Natural killer cell (primary cell): Measurements from ENCODE around the gene DIAPH2. TPM values are rescaled to one million over a fixed set of nuclear protein-coding genes. Genes with fewer than 3 reads are reported as not detected.
"Not testable (repeated sequence)": the region's sequence is repeated elsewhere in the genome, so short reads cannot be mapped to it uniquely, and the experiment has no call there.

Source experiments
- ATAC-seq, 3 donors: fragments of 150-1000 bp in 2 of 3; fragments of 200-7000 bp in 1 of 3; cut with Tn5 transposase; 1 replicate in 1 of 3; 2 replicates in 2 of 3; pipeline ENCODE4 v1.10.0; 2021; ENCODE audit warnings: mild to moderate bottlenecking in 2 of 3, moderate library complexity in 2 of 3
- DNase-seq, 2 donors: peaks; one replicate each; pipeline versions ENCODE4 v3.0.0 to v3.0.0-alpha.2; 2013 to 2021; ENCODE audit warnings: mixed read lengths in 1 of 2
- H3K27ac ChIP-seq: one replicate; pipeline ENCODE4 v1.5.1; 2013; ENCODE audit warnings: mild to moderate bottlenecking, low read length
- H3K27me3 ChIP-seq: one replicate; pipeline ENCODE4 v1.6.1; 2013; ENCODE audit warnings: low read length; ENCODE audit not compliant: control insufficient read depth, insufficient read depth
- H3K36me3 ChIP-seq: one replicate; pipeline ENCODE4 v1.6.1; 2013; ENCODE audit warnings: low read length; ENCODE audit not compliant: control insufficient read depth, insufficient read depth
- H3K4me1 ChIP-seq: one replicate; pipeline ENCODE4 v1.6.1; 2013; ENCODE audit warnings: low read length; ENCODE audit not compliant: control insufficient read depth, insufficient read depth
- H3K4me3 ChIP-seq: one replicate; pipeline ENCODE4 v1.5.1; 2013; ENCODE audit warnings: low read length
- H3K9me3 ChIP-seq: one replicate; pipeline ENCODE4 v1.6.1; 2013; ENCODE audit warnings: low read length; ENCODE audit not compliant: control insufficient read depth, insufficient read depth
- H3K27ac Mint-ChIP-seq, 2 donors: one replicate each; pipeline ENCODE4 v1.8.0; 2022; ENCODE audit warnings: mild to moderate bottlenecking in 2 of 2, mixed read lengths in 2 of 2, moderate library complexity in 1 of 2
- H3K27me3 Mint-ChIP-seq, 2 donors: one replicate each; pipeline ENCODE4 v1.8.0; 2022; ENCODE audit warnings: low read depth in 2 of 2, mixed read lengths in 2 of 2
- H3K36me3 Mint-ChIP-seq: one replicate; pipeline ENCODE4 v1.8.0; 2022; ENCODE audit warnings: mixed read lengths
- H3K4me1 Mint-ChIP-seq, 2 donors: one replicate each; pipeline ENCODE4 v1.8.0; 2022; ENCODE audit warnings: mixed read lengths in 2 of 2
- H3K4me3 Mint-ChIP-seq: one replicate; pipeline ENCODE4 v1.8.0; 2022; ENCODE audit warnings: mild to moderate bottlenecking, moderate library complexity, mixed read lengths
- H3K9me3 Mint-ChIP-seq, 2 donors: one replicate each; pipeline ENCODE4 v1.8.0; 2022; ENCODE audit warnings: mixed read lengths in 2 of 2
- WGBS: methylation state at CpG from one replicate; pipeline ENCODE4 v1.1.7; 2013; ENCODE audit warnings: missing lambda C conversion rate; ENCODE audit not compliant: insufficient coverage; 5-methylcytosine and 5-hydroxymethylcytosine counted together
- intact Hi-C: fragments of 100-400 bp; cut with micrococcal nuclease; formaldehyde crosslinking; loops from one replicate; pipeline ENCODE4 v1.14.2; 2022
- total RNA-seq, 4 donors: library from RNA; stranded (reverse); fragments of 120-200 nt in 1 of 4; gene quantifications; one replicate each; pipeline versions ENCODE4 v1.2.3 to v1.2.4, GENCODE V29; 2013 to 2022
- TF ChIP-seq, protein P1 (sequence below): fragments of 200-600 bp; IDR thresholded peaks from one replicate; pipeline ENCODE4 v1.8.0; 2022; ENCODE audit warnings: antibody characterized with exemption

The DIAPH2 gene
- total RNA-seq, 3 donors from 2014 or later (not counting 1 experiment from before 2014, with no cell fraction given): 17.0 to 18.2 (median 17.0) TPM

DNA sequence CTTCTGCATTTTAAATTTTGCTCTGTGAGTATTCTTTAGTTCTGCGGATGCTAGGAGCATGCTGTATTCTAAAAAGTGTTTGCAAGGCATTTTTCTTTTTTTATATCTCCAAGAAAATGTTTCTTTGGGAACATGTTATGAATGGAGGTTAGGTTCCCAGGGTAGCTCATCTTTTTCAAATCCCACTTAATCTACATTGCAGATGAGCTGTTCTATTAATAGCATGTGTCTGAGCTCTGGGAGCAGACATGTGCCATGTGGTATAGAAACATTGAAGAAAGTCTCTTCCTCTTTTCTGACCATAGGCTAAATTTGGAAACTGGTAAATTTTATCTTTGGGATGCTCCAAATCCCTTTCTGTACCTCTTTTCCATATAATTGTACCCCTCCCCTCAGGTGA, 23.2 kb downstream of the DIAPH2 start:
- no peaks in the 10 kb centered on the region for H3K27me3 Mint-ChIP-seq
- no peaks in the 10 kb centered on the region for H3K27me3 ChIP-seq
- peaks cover 13 to 31% of the 10 kb centered on the region in 2 donors for H3K4me1 Mint-ChIP-seq
- H3K27ac Mint-ChIP-seq: no peak overlapping the region
- no peaks in the 10 kb centered on the region for H3K9me3 ChIP-seq
- no peak for DNase-seq
- no peaks in the 10 kb centered on the region for H3K36me3 ChIP-seq
- no peak overlapping the region for H3K4me3 Mint-ChIP-seq
- TF ChIP-seq, protein P1, sequence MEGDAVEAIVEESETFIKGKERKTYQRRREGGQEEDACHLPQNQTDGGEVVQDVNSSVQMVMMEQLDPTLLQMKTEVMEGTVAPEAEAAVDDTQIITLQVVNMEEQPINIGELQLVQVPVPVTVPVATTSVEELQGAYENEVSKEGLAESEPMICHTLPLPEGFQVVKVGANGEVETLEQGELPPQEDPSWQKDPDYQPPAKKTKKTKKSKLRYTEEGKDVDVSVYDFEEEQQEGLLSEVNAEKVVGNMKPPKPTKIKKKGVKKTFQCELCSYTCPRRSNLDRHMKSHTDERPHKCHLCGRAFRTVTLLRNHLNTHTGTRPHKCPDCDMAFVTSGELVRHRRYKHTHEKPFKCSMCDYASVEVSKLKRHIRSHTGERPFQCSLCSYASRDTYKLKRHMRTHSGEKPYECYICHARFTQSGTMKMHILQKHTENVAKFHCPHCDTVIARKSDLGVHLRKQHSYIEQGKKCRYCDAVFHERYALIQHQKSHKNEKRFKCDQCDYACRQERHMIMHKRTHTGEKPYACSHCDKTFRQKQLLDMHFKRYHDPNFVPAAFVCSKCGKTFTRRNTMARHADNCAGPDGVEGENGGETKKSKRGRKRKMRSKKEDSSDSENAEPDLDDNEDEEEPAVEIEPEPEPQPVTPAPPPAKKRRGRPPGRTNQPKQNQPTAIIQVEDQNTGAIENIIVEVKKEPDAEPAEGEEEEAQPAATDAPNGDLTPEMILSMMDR: no peak
- ATAC-seq: no peak
- no peak overlapping the region for H3K27ac ChIP-seq
- WGBS: no CpG with 5 or more reads among the region's 1 CpG
- H3K4me3 ChIP-seq: no peak overlapping the region
- H3K4me1 ChIP-seq: no peaks in the 10 kb centered on the region
- no peaks in the 10 kb centered on the region for H3K36me3 Mint-ChIP-seq
- intact Hi-C loops: no loop called here
- no peaks in the 10 kb centered on the region for H3K9me3 Mint-ChIP-seq

DNA sequence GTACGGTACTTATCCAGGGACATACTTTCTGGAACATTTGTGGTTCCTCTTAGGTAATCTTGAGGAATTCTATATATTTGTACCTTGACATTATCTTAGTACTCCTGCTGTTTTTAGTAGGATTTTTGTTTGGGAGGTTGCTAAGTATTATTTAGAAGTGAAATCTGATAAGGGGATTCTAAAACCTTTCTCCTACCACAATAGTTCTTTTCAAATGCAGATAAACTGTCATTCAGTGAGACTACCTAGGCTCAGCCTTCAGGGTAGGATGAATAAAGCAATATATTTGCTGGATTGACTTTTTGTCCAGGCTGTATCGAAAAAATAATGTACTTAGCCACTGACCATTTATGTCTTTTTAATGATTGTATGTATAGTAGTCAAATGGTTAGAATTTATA, 25.4 kb downstream of the DIAPH2 start:
- H3K36me3 ChIP-seq: no peaks in the 10 kb centered on the region
- no peak overlapping the region for H3K27ac ChIP-seq
- no peaks in the 10 kb centered on the region for H3K4me1 ChIP-seq
- DNase-seq (no peak), ATAC-seq (no peak)
- Mint-ChIP-seq H3K27me3 (no peaks in the 10 kb centered on the region), H3K27ac (no peak overlapping the region), H3K4me1 (peaks cover 16 to 39% of the 10 kb centered on the region in 2 donors), H3K4me3 (no peak overlapping the region), H3K9me3 (no peaks in the 10 kb centered on the region), H3K36me3 (no peaks in the 10 kb centered on the region)
- intact Hi-C loops: no loop called here
- no peaks in the 10 kb centered on the region for H3K27me3 ChIP-seq
- no CpG with 5 or more reads among the region's 2 CpGs for WGBS
- no peak overlapping the region for H3K4me3 ChIP-seq
- H3K9me3 ChIP-seq: no peaks in the 10 kb centered on the region
- TF ChIP-seq, protein P1: no peak

DNA sequence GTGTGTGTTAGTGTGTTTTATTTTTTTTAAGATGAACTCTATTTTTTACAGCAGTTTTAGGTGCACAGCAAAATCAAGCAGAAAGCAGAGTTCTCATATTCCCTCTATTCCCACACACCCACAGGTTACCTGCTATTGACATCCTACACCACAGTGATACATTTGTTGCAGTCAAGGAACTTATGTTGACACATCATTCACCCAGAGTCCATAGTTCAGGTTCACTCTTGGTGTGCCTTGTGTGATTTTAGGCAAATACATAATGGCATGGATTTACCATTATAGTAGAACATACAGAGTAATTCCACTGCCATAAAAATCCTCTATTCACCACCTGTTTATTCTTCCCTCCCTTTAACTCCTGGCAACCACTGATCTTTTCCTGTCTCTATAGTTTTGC, 28.7 kb downstream of the DIAPH2 start:
- DNase-seq: no peak
- Mint-ChIP-seq H3K36me3 (no peaks in the 10 kb centered on the region), H3K4me3 (no peak overlapping the region), H3K4me1 (peaks cover 26 to 42% of the 10 kb centered on the region in 2 donors), H3K9me3 (no peaks in the 10 kb centered on the region), H3K27me3 (no peaks in the 10 kb centered on the region), H3K27ac (no peak overlapping the region)
- H3K27ac ChIP-seq: no peak overlapping the region
- H3K4me3 ChIP-seq: no peak overlapping the region
- no peaks in the 10 kb centered on the region for H3K36me3 ChIP-seq
- no peaks in the 10 kb centered on the region for H3K4me1 ChIP-seq
- no peaks in the 10 kb centered on the region for H3K9me3 ChIP-seq
- intact Hi-C loops: no loop called here
- no peaks in the 10 kb centered on the region for H3K27me3 ChIP-seq
- TF ChIP-seq, protein P1: no peak
- ATAC-seq: no peak

DNA sequence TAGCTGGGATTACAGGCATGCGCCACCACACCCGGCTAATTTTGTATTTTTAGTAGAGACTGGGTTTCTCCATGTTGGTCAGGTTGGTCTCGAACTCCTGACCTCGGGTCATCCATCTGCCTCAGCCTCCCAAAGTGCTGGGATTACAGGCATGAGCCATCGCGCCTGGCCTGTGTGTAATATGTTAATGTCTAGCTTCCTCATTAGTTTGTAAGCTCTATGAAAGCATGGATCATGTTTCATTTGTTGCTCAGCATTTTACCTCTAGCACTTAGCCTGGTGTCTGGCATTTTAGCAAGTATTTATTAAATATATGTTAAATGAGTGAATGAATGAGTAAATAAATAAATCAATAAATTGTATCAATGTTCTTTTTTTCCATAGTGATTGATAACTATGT, 29.8 kb downstream of the DIAPH2 start:
- ATAC-seq, H3K4me3 Mint-ChIP-seq, H3K9me3 ChIP-seq, H3K27me3 ChIP-seq, H3K9me3 Mint-ChIP-seq, H3K27me3 Mint-ChIP-seq, H3K4me1 ChIP-seq, H3K4me3 ChIP-seq, H3K36me3 Mint-ChIP-seq, intact Hi-C loops, H3K36me3 ChIP-seq, DNase-seq, H3K27ac ChIP-seq, H3K27ac Mint-ChIP-seq: not testable (repeated sequence)
- 96% methylated on average over 4 of the region's 6 CpGs for WGBS
- peaks cover 26 to 42% of the 10 kb centered on the region in 2 donors for H3K4me1 Mint-ChIP-seq
